A673 (cell line): ENCODE data around the gene KCNQ4.

ENCODE experiments used
- CTCF ChIP-seq: fragments of 300-800, 200-600 bp; sonication (generic); conservative IDR thresholded peaks from 2 replicates; pipeline ENCODE4 v1.5.1; 2017; ENCODE audit warnings: low read depth, mild to moderate bottlenecking, antibody characterized with exemption, low read length, moderate library complexity, mixed read lengths
- EZH2 ChIP-seq: fragments of 200-600 bp; sonication (generic); IDR thresholded peaks from 2 replicates; pipeline ENCODE4 v1.6.1; 2017; ENCODE audit warnings: borderline replicate concordance, low read depth, mild to moderate bottlenecking, mixed read lengths, antibody characterized with exemption, low read length; ENCODE audit not compliant: poor library complexity, severe bottlenecking

GRCh38 chr1:40822890-40823289, 39.3 kb downstream of the KCNQ4 start:
- TF ChIP-seq CTCF (no peak), EZH2 (no peak)
